Subcutaneous adipose tissue (tissue), 4 donors: ENCODE measurements around the gene HOXD8. TPM values are rescaled to one million over a fixed set of nuclear protein-coding genes. Genes with fewer than 3 reads are reported as not detected.

Experiments used
- CTCF ChIP-seq: fragments of 450-650 bp; IDR thresholded peaks from one replicate; pipeline ENCODE4 v1.5.1; 2016; ENCODE audit warnings: low read depth, mild to moderate bottlenecking, control low read depth, antibody characterized with exemption, moderate library complexity
- total RNA-seq, 4 donors: library from RNA; depleted of rRNA; stranded (reverse); fragments of >200 nt; gene quantifications; one replicate each; pipeline ENCODE4 v1.1.0, GENCODE V29; 2016

The HOXD8 gene
- total RNA-seq, 4 donors from 2014 or later: 8.0 to 24.5 (median 14.4) TPM

GRCh38 chr2:176097820-176098365 lies 31.6 kb upstream of the HOXD8 start:
- TF ChIP-seq CTCF: no peak

DNA sequence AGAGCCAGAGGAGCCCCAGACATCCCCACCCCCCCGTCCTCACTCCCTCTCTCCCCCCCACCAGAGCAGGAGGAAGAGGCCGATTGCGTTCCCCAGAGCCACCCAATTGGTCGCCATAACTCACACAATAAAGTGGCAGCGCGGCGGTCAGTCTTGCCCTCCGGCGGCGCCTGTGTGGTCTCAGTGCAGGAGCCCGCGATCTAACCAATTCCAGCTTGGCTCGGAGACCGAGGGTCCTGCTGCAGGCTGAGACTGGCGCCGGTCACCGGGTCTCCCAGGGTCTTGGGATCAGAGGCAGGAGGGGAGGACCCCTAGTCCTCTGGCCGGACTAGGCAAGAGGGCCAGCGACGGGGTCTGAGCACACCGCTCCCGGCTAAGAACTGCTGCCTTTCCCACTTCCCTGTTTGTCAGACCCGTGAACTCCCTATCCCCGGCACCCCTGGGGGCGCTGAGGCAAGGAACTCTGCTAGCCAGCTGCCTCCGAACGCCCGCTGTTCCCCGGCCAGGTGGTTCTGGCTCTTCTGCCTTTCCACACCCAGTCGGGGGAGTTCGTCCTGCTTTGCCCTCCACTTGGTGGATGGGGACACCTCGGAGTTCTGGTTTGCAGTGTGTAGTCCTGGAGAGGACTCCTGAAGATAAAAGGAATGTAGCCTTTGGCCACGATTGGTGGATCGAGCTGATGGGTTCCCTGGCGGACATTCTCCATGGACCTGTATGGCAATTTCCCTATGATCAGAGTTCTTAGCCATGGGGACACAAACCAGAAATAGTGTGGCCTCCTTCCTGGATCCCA lies 30.9 kb upstream of the HOXD8 start:
- TF ChIP-seq CTCF: no peak

- no peak for TF ChIP-seq CTCF
Observed at GRCh38 chr2:176099159-176099727, 30.3 kb upstream of the HOXD8 start.

DNA sequence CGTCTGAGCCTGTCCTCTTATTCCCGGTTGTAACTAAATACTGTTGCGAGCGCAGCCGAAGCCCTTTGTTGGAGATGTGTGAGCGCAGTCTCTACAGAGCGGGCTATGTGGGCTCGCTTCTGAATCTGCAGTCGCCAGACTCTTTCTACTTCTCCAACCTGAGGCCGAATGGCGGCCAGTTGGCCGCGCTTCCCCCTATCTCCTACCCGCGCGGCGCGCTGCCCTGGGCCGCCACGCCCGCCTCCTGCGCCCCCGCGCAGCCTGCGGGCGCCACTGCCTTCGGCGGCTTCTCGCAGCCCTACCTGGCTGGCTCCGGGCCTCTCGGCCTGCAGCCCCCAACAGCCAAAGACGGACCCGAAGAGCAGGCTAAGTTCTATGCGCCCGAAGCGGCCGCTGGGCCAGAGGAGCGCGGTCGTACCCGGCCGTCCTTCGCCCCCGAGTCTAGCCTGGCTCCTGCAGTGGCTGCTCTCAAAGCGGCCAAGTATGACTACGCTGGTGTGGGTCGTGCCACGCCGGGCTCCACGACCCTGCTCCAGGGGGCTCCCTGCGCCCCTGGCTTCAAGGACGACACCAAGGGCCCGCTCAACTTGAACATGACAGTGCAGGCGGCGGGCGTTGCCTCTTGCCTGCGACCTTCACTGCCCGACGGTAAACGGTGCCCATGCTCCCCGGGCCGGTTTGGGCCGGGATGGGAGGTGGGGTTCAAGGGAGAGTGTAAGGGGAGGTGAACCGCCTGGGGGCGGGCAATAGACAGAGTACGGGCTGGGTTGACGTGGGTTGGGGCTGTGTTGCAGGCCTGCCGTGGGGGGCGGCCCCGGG lies 29.6 kb upstream of the HOXD8 start, which contains the start of gene HOXD12:
TSS of gene HOXD12 (plus strand) at position 68 of the 819 bp plus-strand sequence. CDS start at position 75, 7 bp downstream.
- TF ChIP-seq CTCF: no peak

DNA sequence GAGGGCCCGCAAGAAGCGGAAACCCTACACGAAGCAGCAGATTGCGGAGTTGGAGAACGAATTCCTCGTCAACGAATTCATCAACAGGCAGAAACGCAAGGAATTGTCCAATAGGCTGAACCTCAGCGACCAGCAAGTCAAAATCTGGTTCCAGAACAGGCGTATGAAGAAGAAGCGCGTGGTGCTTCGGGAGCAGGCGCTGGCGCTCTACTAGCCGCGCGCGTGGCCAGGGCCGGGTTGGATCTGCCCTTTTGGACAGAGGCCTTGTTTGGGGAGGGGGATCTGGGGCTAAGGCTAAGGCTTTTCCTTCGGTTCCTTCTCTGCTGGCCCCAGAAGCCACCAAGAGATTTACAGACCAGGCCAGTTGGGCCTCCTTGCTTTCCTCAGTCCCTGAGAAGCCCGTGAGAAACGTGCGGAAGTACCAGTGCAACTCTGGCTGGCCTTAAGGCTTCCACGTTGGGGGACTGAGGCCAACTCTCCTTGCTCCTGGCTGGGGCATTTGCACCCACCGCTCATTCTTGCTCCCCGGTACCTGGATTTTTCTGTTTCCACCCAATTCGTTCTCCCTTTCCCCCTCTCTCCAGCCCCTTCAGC lies 28.9 kb upstream of the HOXD8 start:
- TF ChIP-seq CTCF: no peak

DNA sequence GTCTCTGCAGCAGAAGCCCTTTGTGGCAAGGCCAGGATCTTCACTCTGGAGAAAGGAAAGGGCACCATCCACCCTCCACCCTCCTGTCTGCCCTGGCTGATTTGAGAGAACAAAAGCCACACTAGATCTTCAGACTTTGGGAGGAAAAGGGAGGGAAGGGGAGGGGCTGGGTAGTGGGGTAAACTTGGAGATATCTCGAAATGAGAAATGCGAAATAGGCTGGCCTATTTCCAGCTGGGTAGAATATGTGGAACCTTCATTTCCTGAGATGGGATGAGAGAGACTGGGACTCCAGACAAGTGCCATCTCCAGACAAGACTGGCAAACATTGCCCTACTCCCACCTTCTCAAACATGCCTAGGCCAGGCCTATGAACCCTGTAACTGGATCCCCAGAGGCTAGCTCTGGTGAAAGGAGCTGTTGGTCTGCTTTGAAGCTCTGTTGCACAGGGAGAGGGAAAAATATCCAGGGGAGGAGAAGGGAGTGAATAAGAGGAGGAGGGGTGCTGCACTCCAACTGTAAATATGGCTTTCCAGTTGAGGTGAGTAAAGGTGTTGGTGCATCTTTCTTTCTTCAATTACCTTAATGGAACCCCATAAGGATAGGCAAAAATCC lies 28.2 kb upstream of the HOXD8 start:
- TF ChIP-seq CTCF: no peak
